ENCODE measurements around the gene MRPS11.
"Not testable (repeated sequence)": the region's sequence is repeated elsewhere in the genome, so short reads cannot be mapped to it uniquely, and the experiment has no call there.

The MRPS11 gene

DNA sequence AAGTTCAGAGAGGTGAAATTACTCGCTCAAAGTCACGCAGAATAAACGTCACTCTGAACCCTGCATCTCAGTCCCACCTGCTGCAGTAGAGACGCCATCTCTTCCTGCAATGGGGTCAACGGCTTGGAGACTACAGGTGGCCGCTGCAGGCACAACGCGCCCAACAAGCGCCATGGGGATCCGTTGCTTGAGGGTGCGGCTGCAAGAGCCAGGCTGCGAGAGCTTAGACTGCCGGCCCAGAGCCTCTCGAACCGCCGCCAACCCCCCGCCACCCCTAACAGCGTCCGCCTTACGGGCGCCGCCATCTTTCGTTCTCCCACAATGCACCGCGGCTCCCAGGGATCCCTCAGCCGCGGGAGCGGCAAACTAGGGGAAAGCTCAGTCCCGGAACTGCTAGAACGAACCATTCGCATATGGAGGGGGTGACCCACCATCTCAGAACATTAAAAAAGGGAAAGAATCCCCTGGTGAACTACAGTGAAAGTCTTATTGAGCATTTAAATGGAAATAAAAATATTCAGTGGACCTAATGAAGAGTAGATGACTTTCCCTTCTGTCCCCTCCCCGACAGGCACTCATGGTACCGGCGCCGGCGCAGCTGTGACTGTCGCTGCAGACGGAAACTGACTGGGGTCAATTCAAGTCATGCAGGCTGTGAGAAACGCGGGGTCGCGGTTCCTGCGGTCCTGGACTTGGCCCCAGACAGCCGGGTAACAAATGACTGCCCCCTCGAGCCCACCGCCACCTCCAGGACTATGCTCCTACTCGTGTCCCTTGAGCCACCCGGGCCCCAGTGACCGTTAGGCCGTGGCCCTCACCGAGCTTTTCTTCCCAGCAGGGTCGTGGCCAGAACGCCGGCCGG lies at the start of gene MRPS11, which contains the start of gene MRPL46:
MRPS11 (plus strand) TSS at position 636 of the 862 bp plus-strand sequence; CDS start at position 646, 10 bp downstream.
MRPL46 (minus strand) TSS at position 316 of the 862 bp plus-strand sequence; CDS start at position 305, 11 bp downstream.
- peak; percentile 92 for DNase-seq

DNA sequence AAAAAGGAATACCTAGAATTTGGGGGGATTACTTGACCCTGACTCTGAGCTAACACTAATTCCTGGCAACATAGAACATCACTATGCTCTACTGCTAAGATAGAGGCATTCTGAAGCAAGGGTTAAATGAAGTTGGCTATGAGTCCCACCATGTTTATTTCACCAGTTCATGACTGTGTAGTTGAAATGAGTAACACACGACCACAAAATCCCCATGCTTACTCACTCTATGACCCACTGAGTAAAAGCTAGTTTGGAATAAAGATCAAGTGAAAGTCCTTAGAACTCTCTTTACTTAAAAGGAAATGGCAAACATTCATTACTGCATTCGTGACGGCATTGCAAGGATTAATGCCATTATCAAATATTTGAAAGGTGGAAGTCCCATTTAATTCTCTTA lies 47.7 kb upstream of the MRPS11 start:
- no peak for DNase-seq

DNA sequence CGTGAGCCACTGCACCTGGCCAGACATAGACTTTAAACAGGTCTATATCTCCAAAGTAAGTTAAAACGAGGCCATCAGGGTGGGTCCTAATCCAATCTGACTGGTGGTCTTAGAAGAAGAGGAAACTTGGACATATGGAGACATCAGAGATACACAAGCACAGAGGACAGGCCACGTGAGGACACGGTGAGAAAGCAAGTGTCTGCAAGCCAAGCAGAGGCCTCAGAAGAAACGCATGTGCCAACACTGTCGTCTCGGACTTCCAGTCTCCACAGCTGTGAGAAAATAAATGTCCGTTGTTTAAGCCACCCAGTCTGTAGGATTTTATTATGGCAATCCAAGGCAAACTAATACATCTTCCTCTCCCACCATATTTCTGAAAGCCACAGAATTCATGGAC lies 44.2 kb upstream of the MRPS11 start:
- no peak for DNase-seq

DNA sequence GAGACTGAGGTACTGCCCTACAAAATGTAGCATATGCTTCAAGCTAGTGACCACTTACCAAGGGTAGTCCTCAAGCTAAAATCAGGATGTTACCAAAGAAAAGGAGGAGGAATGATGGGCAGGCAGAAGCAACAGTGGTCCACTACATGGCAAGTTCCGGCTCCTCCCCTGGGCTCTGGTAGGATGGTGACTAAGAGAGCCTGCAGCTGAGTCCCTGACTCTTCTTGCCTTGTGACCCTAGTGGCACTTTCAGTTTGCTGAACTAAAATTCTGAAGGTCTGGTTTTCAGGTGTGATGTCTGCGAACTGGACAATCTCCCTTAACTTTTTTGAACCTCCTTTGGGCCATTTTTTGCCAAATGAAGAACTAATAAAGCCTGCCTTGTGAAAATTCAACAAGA lies 41.2 kb upstream of the MRPS11 start:
- no peak for DNase-seq

DNA sequence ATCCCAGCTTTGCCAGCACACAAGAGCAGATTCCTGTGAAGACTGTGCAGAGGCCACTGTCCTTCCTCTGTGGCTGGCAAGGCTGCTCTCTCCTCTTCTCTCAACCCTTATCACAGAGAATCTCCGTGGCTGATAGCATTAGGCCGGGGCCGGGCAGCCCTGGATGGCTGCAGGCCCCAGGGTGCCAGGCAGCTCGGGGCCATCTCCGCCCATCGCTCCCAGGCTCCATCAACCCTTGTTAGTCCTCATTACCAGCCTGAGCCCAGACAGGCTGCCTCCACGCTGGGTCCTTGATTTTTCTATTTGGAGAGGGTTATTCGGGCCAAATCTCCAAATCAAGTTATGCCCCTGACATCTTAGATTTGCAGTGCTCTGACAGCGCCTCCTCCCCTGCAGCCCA lies 39.5 kb upstream of the MRPS11 start:
- no peak for DNase-seq

DNA sequence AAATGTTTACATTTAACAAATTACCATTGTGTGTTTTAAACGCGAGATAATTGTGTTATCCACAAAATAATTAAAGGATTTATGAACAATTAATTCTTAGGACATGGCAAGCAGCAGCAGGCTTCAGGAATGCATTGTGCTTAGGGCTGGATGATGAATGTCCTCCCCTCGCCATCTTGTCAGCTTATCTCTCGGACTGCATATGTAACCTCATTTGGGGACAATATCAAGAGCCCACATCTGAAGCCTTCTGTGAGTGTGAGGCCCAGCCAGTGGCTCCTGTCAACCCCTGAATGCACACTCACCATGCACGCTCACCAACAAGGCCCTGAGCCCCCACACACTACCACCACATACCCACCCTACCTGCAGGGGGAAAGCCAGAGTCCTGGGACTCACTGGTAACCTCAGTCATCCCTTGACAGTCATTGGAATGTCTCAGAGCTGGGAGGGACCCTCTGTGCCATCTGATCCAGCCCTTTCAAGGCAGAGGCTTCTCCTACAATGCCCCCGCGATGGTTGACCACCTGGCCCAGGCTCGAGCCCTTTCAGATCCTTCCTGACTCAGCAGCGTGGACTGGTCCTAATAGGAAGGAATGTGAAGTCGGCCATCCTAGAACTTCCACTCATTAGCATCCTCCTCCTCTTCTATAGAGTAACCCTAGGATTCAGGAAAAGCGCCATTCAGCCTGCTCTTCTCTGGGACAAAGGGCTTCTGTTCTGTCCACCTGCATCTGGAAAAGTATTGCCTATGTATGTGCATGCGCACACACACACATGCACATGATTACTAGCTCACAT lies 38.5 kb upstream of the MRPS11 start:
- DNase-seq = no peak

DNA sequence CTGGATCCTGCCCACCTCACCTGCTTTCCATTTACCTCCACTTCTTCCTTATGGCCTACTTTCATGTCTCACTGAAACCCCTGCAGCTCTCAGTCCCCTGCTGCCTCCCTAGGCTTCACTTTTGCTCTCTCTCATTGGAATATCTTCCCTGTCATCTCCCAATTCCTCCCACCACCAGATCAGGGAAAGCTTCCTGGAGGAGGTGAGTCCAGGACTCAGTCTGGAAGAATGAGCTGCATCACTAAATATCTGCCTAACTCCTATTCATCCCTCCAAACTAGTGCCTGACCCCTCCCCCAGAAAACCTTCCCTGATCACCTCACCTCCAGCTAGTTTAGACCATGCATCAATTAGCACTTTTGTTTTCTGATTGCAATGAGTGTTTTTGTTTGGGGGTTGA lies 37.5 kb upstream of the MRPS11 start:
- DNase-seq = no peak

DNA sequence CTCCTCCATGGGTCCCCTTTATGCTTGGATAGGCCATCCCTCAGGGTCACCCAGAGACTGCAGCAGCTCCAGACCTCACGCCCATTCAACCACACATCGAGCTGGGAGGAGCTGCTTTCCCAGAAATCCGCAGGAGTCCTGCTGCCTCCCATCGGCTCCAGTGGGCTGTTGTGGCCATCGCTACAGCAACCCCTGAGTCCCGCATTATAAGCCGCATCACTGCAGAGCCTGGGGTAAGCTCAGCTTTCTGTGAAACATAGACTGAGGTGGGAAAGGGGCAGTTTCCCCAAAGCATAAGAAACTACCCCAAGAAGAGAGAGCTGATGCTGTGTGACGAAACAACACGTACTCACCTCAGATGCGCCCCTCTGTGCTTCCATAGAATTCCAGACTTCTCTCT lies 36.1 kb upstream of the MRPS11 start:
- DNase-seq = no peak

DNA sequence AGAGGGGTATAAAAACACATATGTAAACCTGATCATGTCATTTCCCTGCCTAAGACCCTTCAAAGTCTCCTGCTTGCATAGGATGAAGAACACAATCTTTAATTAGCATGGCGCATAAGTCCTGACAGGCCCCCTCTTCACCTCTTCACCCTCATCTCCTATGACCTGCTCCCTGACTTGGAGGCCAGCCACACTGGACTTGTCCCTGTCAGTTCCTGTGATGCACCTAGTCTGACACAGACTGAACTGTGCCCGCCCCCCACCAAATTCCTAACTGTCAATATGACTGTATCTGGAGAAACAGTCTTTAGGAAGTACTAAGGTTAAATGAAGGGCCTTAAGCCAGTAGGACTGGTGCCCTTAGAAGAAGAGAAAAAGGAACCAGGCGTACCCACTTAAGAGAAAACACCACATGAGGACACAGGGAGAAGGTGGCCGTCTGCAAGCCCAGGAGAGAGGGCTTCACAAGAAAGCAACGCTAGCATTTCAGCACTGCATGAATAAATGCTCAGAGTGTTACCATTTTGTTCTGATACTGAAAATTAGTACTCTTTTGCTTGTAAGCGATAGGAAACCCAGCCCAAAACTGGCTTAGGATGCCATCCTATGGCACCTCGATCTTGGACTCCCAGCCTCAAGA lies 34.3 kb upstream of the MRPS11 start:
- no peak for DNase-seq

DNA sequence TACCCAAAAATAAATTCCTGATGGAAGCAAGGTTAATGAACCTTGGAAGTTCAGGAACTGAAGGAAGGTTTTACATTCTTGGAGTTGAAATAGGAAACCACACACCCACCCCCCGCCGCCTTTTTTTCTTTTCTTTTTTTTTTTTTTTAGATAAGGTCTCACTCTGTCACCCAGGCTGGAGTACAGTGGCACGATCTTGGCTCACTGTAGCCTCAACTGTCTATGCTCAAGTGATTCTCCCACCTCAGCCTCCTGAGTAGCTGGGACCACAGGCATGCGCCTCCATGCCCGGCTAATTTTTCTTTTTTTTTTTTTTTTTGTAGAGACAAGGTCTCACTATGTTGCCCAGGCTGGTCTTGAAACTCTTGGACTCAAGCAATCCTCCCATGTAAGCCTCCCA lies 33.4 kb upstream of the MRPS11 start:
- not testable (repeated sequence) for DNase-seq

DNA sequence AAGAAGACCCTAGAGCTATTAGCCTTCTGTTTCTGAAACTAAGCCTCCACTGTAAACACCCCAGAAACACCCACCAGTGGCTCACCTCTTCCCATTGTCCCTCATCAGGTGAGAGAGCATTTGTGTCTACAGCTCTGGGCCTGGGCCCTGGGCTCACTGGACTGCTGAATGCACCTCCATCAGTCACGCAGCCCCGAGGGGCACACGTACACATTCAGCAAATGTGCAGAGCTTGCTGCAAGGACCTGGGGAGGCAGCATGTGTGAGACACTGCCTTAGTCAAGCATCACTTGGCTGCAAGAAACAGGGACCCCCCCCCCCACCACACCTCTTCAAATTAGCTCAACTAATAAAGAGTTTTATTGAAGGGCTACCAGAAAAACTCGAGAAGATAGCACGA lies 29.3 kb upstream of the MRPS11 start:
- no peak for DNase-seq

DNA sequence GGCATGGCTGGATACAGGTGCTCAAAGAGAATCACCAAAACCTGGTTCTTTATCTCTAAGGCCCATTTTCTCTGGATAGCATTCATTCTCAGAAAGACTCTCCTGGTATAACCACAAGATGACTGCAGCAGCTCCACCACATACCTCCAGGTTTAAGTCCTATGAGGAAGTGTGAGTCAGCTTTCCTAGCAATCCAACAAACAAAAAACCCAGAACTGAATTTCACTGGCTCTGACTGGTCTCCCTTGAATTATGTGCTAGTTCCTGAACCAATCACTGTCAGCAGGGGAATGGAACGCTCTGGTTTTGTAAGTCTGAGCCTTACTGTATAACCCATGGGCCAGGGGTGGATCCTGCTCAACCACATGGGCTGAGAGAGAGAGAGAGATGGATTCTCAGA lies 27.5 kb upstream of the MRPS11 start:
- no peak for DNase-seq

DNA sequence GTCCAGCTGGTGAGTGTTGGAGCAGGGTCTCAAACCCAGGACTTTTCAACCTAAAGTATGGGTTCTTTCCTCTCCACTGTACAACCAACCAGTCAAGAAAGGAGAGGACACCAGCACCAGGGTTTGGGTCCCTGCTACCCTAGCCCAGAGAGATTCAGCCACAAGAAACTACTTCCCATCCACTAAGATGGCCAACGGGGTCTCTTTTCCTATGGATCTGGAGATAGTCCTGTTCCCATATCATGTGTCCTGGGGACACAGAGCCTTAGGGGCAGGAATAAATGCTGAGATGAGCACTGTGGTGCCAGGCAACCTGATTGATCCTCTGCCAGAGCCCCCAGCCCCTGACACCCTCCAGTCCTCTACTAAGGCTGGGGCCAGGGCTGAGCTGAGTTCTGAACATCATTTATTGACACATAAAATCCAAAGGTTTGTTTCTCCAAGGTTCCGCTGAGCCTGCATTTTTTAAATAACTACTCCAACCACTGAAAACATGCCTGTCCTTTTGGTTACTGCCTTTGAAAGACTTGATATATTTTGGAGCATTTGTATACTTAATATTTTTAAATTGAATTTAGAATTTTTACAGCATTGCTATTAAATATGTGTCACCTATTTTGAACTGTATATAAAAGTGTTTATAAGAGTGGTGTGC lies 26.3 kb upstream of the MRPS11 start:
- DNase-seq = no peak

DNA sequence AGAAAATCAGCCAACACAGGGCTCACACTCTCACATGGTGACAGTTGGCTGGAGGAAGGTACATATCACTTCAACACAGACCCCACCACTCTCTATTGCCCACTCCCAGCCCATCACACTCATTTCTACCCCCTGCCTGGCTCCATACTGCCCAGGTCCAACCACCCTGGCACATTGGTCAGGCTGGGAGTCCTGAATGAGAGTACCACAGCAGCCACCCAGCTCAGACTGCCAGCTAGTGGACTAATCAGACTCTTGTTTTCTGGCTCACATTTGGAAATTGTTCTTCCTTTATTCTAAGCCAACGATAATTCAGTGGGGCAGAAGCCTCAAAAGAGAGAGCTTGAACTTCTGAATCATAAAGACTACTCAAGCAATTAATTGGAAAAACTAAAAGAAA lies 20.3 kb upstream of the MRPS11 start:
- DNase-seq = no peak

DNA sequence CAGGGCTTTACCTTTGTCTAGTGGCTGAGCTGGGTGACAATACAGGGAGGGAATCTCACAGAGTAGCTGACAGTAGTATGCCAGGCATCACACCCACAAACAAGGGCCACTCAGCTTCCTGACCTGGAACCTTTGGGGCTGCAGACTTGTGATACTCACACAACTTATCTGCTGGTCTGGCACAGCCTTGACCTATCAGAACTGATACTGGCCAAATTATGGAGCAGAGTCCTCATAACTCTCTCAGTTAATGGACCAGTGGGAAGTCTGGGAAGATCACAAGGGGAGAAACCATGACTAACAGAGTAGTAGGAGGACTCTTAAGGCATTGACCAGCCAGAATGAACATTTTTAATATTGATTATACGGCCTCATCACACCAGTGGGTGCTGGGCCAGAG lies 19.8 kb upstream of the MRPS11 start:
- no peak for DNase-seq

DNA sequence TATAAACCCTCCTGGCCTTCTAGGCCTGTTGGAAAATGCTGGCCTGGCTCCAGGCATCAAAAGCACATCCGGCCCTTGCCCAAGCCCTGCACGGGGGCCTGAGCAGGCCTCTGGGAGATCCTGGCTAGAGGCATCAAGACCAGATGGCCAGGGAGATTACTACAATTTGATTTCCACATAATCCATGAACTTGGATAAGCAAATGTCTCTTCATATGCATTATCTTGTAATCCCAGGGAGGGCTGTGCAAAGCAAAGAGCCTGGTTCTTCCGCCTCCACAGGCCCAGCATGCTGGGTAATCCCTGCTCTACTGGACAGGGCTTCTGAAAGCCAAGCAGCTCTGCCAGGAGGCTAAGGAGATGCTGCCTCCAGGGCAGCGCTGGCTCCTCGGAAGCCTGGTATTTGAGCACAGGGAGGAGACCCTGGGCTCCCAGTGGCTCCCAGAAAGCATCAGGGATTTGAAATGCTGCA lies 18.5 kb upstream of the MRPS11 start:
- DNase-seq = no peak

DNA sequence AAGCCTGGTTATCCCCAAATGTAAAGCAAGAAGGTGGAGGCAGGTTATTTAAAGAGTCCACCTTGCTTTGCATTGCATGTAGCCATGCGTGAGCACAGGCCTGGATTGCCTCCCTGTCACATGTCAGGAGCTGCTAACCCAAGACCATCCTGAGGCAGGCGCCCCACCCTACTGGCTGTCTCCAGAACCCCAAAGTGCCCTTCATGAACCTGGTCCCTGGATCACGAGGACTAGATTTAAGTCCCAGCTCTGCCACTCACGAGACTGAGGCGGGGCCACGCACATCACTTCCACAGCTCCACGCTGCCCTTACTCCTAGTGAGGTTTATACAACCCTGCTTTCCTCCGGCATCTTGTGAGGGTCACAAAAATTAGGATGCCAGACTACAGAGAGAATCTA lies 17.9 kb upstream of the MRPS11 start:
- no peak for DNase-seq

DNA sequence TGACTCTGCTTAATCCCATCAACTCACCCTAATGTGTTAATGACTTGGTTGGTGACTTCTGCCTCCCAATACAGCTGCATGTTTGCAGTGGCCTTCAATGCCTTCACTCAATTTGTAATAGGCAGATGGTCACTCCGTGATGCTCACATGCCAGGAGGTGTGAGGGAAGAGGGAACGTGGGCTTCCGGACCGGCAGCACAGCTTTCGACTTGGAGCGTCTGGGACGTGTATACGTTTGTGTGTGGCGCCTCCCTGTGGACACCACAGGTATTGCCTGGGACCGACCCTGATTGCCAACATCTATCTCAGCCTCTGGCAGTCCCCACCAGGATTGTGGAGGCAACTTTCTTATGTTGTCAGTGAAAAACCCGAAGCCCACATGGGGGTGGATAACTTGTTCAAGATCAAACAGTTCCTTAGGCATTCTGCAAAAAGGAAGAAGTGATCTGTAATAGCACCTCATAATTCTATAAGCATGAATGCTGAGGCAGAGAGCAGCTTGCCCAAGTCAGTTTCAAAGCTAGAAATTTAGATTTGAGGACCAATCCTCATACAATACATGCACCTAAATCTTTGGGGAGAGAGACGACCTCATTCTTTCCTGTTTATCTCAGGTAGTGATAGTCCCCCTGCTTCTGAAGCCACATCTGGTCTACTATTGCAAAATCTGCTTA lies 17.2 kb upstream of the MRPS11 start:
- peak; percentile 64 for DNase-seq

DNA sequence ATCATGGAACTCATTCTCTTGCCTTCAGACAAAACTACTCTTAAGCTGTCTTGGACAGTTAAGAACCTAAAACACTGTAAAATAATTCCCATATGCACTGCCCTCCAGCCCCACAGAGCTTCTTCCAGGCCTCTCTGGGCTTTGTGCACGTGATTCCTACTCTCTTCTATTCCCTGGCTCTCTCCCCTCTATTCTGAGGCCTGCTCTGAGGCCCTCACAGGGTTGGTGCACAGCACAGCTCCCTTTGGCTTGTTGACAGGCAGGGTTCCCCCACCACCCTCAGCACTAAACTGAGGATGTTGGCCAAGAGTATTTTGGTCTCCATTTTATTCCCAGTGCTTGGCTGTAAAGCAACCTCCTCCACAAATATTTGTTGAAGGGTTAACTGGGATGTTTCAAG lies 13.9 kb upstream of the MRPS11 start:
- DNase-seq = no peak

DNA sequence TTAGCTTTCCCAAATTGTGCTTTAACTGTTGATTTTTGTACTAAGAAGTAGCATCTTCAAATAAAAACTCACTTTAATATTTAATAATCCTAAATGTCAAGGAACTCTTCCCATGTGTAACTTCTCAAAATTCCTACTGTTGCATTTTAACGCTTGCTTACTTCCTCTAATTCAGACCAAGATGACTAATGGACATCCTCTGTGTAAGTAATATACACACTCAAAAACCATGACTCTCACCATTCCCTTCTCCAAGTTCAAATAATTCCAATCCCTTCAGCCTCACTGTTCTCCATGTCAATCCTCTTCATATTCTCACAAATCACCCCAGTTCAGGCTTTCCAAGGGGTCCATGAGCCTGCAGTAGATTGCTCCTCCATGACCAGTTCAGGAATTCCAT lies 13.3 kb upstream of the MRPS11 start:
- DNase-seq = no peak

DNA sequence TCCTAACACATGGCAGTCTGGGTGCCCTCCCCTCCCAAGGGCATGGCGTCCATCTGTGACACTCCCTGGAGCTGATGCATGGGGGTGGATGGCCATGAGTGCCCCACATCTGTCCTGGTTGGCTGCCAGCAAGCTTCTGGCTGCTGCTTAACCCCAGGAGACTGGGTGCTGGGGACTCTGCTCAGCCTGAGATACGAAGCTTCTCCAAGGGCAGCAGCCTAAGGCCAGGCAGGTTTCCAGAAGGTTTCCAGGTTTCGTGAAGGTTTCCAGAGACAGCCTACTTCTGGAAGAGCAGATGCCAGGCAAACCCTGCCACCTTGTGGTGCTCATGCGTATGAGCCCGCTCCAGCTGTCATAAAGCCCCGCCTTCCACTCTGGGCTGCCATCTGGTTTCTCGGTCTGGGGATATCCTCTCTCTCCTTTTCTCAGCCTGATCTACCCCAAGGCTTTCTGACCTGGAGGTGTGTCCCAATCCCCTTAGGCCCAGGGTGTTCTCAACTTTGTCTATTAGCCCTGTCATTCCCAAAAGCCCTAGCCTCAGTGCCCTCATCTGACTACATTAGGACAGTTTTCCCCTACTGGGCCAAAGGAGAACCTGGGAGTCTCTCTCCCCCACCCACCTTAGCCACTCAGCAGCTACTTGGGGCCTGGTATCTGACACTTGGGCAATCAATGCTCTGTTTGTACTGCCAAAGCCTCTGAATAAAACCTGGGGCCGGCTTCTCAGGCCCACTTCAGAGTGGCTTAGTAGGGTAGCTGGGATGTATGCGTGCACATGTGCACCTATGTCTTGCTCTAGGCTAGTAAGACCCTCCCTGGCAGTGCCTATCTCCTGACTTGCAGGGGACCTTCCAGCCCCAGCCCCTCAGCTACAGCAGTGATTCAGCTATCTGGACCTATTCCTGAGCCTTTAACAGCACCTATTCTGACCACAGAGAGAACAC lies 12.4 kb upstream of the MRPS11 start:
- peak; percentile 46 for DNase-seq

Measured in stimulated activated CD4-positive, alpha-beta T cell treated with anti-CD3 and anti-CD28 coated beads, Interleukin-4, amount 100 ng/mL, for 1 hour (primary cell).